Measurements from ENCODE around the gene CYS1.
"Not testable (repeated sequence)": the region's sequence is repeated elsewhere in the genome, so short reads cannot be mapped to it uniquely, and the experiment has no call there.

GRCh38 chr2:10104906-10105305, 24.7 kb upstream of the CYS1 start:
- TF ChIP-seq FOSL1 (IDR thresholded peaks at IDR 0.05; ENCODE audit: insufficient read depth, low read depth, low read length); POLR2A (IDR thresholded peaks at IDR 0.05; ENCODE audit: control extremely low read depth in 1 of 2, low read depth in 2 of 2, low read length in 2 of 2); YY1 (IDR thresholded peaks at IDR 0.05; ENCODE audit: low read depth, low read length); CTCF (IDR thresholded peaks at IDR 0.05; ENCODE audit: control extremely low read depth in 1 of 3, insufficient read depth in 1 of 3, low read depth in 1 of 3, low read length in 3 of 3); SRF (IDR thresholded peaks at IDR 0.05; ENCODE audit: low read depth, low read length); HDAC6 (IDR thresholded peaks at IDR 0.05; ENCODE audit: low read depth, low read length); CEBPB (IDR thresholded peaks at IDR 0.05; ENCODE audit: low read depth, low read length); RAD21 (IDR thresholded peaks at IDR 0.05 in 1 of 2, conservative IDR thresholded peaks at IDR 0.05 in 1 of 2; ENCODE audit: low read depth in 2 of 2, low read length in 2 of 2); KDM1A (IDR thresholded peaks at IDR 0.05; ENCODE audit: borderline replicate concordance, low read length); EZH2 (IDR thresholded peaks at IDR 0.05; ENCODE audit: low read depth, low read length, severe bottlenecking); SP1 (IDR thresholded peaks at IDR 0.05; ENCODE audit: low read depth, low read length); GTF2F1 (IDR thresholded peaks at IDR 0.05; ENCODE audit: borderline replicate concordance, low read depth, low read length): not testable (repeated sequence)

Data from H1 (cell line).